ENCODE results near the gene MACROD2.
"Not testable (repeated sequence)": the region's sequence is repeated elsewhere in the genome, so short reads cannot be mapped to it uniquely, and the experiment has no call there.

MACROD2 gene

DNA sequence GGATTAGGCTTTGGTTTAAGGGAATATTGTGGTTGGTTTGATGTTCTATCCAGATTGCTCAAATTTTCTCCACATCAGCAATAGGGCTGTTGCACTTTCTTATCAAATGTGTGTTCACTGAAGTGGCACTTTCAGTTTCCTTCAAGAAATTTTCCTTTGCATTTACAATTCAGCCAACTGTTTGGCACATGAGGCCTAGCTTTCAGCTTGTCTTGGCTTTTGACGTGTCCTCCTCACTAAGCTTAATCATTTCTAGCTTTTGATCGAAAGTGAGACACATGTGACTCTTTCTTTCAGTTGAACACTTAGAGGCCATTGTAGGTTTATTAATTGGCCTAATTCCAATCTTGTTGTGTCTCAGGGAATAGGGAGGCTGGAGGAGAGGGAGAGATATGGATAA lies 237.3 kb downstream of the MACROD2 start:
- no peak for TF ChIP-seq ZNF274 (IDR thresholded peaks at IDR 0.05; ENCODE audit: low read depth, low read length)
- no peak overlapping the region for H3K4me3 ChIP-seq (ENCODE audit: low read length)

DNA sequence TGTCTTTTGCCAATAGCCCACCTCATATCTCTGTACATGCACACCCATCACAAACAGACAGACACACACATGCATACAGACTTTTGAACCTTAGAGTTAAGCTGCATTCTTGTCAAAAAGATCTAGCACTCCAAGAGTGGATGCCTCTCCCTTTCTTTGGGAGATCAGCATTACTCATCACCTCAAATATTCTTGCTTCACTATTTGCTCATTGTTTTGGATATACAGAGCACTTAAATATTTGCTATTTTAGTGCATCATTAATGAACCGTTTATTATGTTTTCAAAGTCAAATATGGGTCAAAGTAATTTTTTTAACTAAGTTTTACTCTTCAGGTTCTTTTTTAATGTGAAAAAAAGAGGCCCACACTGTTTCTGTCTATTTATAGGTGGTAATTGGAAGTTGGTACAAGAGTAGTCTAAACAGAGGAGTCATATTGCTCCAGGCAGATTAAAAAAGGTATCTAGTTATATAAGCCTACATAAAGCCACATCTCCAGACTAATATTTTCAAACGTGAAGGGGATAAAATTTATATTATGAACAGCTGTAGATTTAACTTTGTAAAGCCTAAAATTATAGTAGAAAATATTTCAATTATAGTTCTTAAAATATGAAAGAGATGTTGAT lies 239.5 kb downstream of the MACROD2 start:
- no peak for TF ChIP-seq ZNF274 (IDR thresholded peaks at IDR 0.05; ENCODE audit: low read depth, low read length)
- H3K4me3 ChIP-seq (ENCODE audit: low read length) = no peak overlapping the region

DNA sequence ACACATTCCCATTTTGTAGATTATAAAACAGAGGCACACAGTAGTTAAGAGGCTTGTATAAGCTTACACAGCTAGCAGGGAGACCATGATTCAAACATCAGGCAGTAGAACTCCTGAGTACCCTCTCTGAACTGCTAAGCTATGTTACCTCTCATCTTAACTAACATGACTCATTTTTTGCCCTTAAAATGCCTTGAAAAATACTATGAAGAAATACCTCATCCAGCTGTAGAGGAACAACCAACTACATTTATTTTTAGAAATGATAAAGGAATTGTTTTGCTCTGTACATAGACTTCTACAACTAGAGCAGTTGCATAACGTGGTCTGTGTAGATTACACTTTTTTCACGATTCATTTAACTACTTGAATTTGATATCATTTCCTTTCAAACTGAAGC lies 240.0 kb downstream of the MACROD2 start:
- H3K4me3 ChIP-seq (ENCODE audit: low read length) = no peak overlapping the region
- no peak for TF ChIP-seq ZNF274 (IDR thresholded peaks at IDR 0.05; ENCODE audit: low read depth, low read length)

DNA sequence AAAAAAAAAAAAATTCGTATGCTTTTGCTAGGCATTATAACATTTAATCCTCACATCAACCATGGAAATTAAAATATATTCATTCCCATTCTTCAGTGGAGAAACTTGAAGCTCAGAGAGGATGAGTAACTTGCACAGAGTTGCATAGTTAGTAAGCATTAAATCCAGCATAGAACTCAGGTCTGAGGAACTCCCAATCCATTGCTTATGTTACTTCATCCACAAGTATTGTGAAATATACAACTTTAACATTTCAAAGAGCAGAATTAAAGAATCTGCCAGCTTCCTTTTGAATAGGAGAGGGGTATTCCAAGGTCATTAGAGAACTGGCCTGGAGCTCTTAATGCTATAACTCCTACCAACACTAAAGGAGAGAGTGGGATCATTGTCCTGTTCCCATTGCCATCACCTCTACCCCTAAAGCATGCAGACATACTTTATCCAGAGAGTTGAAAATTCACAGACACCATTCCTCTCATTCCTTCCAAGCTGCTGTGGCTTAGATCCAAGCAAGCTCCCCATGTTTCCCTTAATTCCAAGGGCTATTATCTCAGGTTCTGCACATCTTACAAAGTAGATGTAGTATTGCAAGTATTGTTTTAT lies 250.2 kb downstream of the MACROD2 start:
- no peak overlapping the region for H3K4me3 ChIP-seq (ENCODE audit: low read length)
- TF ChIP-seq ZNF274 (IDR thresholded peaks at IDR 0.05; ENCODE audit: low read depth, low read length) = no peak

DNA sequence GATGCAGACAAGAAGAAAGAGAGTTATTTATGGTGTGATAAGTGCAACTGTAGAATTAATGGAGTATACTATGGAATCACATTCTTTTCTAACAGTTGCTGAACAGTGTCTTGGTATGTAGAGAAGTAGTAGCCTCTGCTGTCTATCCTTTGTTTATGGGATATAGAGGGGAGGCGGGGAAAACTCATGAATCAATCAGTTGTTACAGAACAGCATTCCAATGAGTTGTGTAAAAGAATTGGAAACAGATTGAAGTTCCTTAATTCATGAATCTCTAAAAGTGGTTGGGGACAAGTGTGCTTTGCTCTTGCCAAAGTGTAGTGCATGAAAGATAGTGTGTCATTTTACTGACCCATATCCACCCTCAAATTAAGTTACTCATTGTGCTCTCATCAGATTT lies 264.4 kb downstream of the MACROD2 start:
- TF ChIP-seq ZNF274 (IDR thresholded peaks at IDR 0.05; ENCODE audit: low read depth, low read length) = no peak
- H3K4me3 ChIP-seq (ENCODE audit: low read length) = no peak overlapping the region

DNA sequence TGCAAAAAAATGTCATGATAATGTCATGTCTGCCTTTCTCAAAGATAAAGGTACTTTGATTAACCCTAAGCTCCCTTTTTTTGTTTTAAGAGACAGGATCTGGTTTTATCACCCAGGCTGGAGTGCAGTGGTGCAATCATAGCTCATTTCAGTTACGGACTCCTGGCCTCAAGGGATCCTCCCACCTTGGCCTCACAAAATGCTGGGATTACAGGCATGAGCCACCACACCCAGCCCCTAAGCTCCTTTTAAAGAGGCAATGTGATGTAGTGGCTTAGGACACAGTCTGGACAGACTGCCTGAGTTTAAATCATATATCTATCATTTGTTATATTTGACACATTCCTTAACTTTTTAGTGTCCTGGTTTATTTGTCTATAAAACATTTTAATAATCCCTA lies 265.1 kb downstream of the MACROD2 start:
- no peak overlapping the region for H3K4me3 ChIP-seq (ENCODE audit: low read length)
- TF ChIP-seq ZNF274 (IDR thresholded peaks at IDR 0.05; ENCODE audit: low read depth, low read length) = no peak

DNA sequence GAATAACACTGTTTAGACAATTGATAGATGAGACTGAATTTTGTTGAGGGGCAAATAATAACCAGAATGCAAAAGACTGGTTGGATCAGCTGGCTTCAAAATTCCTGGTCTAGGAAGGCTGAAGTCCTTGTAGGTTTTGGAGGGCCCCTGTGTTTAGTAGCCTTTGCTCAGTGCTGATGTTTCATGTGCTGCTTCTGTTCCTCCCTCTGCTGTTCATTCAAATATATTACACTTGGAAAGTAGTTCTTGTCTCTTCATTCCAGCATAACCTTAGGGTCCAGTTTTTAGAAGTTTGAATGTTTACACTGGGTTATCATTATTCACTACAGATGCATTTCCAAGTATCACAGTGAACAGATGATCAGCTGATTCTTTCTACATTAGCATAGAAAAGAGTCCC lies 269.6 kb downstream of the MACROD2 start:
- no peak overlapping the region for H3K4me3 ChIP-seq (ENCODE audit: low read length)
- no peak for TF ChIP-seq ZNF274 (IDR thresholded peaks at IDR 0.05; ENCODE audit: low read depth, low read length)

DNA sequence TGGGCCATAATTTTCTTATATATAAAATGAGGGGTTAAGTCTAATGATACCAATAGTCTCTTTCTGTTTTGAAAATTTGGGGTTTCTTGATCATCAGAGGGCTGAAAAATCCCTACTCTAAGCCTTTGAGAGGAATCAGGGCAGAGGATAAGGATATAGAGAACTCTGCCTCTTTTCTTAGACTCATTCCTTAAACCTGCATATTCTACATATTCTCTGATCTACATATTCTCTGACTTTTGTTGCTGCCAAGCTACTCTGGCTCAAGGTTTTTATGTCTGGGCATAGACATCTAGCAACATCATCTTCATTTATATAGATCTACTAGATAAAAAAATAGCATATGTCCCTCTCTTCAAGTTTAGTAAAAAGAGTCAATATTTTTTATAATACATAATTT lies 270.9 kb downstream of the MACROD2 start:
- no peak overlapping the region for H3K4me3 ChIP-seq (ENCODE audit: low read length)
- no peak for TF ChIP-seq ZNF274 (IDR thresholded peaks at IDR 0.05; ENCODE audit: low read depth, low read length)

DNA sequence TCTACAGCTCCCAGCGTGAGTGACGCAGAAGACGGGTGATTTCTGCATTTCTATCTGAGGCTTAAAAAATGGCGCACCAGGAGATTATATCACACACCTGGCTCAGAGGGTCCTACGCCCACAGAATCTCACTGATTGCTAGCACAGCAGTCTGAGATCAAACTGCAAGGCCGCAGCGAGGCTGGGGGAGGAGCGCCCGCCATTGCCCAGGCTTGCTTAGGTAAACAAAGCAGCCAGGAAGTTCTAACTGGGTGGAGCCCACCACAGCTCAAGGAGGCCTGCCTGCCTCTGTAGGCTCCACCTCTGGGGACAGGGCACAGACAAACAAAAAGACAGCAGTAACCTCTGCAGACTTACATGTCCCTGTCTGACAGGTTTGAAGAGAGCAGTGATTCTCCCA lies 275.4 kb downstream of the MACROD2 start:
- H3K4me3 ChIP-seq (ENCODE audit: low read length) = not testable (repeated sequence)

DNA sequence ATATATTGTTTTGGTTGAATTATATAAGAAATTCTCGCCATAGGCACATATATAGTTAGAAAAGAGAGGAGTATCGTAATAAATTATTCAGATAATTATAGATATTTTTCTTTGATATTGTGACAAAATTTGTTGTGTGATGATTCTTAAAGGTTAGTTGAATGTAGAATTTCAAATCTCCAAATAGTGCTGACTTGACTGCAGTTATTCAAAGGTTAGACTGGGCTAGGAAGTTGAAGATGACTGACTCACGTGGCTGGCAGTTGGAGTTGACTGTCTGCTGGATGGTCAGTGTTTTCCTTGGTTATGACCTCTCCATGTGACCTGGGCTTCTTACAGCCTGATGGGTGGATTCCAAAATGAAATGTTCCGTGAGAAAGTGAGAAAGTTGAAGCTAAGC lies 286.8 kb downstream of the MACROD2 start:
- H3K4me3 ChIP-seq (ENCODE audit: low read length) = no peak overlapping the region
- no peak for TF ChIP-seq ZNF274 (IDR thresholded peaks at IDR 0.05; ENCODE audit: low read depth, low read length)

DNA sequence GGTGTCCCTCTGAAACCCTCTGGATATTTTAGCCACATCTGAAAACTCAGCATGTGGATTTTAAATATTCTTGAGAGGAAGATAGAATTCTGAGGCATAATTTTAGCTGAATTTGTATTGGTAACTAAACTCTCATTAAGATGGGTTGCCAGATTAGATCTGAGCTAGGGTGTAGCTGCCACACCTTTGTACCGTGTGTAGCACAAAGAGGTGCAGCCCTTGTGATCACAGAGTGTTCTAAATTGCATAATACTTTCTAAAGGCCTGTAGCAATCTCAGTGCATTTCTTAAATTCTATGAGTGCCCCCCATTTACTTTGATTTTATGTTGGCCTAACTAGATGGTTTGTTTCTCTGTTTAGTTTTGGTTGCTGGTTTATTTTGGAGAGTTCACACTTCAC lies 289.1 kb downstream of the MACROD2 start:
- no peak for TF ChIP-seq ZNF274 (IDR thresholded peaks at IDR 0.05; ENCODE audit: low read depth, low read length)
- no peak overlapping the region for H3K4me3 ChIP-seq (ENCODE audit: low read length)

DNA sequence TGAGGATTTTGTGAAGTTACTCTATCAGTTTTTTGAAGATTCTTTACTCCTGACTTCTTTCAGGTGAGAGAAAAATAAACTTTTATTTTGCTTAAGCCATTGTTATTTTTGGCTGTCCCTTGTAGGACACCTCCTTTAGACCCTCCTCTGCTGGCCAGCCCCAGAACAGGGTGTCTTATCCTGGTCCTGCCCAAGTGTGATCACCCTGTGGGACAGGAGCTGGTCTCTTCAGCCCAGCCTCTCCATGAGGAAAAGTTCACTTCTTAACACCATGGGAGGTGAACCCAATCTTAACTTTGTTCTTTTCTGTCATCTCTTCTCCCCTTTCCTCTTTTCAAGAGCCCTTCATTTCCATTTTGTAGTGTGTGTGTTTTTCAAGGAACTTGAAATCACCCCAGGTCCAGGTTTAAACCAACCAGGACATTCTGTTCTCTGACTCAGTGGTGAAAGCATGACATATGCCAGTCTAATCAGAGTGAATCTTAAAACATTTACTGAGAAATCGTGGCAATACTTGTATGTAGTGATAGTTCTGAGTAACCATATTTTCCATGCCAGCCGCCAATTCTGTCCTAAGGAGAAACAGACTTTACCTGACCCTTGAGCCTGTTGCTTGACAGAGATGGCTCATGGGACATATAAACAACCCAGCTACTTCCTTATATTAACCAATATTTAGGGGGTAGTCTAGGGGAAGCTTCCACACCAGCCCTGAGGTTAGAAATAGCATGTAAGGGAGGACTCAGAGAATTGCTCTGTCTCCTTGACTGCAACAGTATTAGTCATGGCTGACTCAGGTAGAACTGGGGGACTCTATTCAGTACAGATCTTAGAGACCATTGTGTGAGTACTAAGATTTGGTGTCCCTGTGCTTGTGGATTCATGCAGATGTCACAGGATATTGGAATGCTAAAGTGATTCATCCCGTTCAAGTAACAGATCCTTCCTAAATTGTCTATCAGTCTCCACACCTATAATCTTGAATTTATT lies 293.3 kb downstream of the MACROD2 start:
- H3K4me3 ChIP-seq (ENCODE audit: low read length) = no peak overlapping the region
- TF ChIP-seq ZNF274 (IDR thresholded peaks at IDR 0.05; ENCODE audit: low read depth, low read length) = no peak

DNA sequence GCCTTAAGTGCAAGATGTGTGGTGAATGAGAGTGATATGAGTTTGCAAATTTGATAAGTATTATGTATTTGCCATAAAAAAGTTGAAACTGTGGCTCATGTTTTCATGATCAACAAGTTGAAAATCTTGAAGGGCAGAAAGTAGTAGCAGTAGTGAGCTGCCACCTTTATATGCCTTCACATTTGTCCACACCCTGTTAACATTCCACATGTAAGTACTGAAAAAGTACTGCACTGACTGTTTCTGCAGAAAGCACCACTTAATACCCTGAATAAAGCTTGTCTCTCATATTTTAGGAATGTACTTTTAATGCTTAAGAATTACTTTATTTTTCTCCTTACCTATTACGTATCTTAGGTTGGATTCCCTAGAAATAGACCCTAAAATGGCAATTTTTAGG lies 296.2 kb downstream of the MACROD2 start:
- H3K4me3 ChIP-seq (ENCODE audit: low read length) = no peak overlapping the region
- TF ChIP-seq ZNF274 (IDR thresholded peaks at IDR 0.05; ENCODE audit: low read depth, low read length) = no peak

DNA sequence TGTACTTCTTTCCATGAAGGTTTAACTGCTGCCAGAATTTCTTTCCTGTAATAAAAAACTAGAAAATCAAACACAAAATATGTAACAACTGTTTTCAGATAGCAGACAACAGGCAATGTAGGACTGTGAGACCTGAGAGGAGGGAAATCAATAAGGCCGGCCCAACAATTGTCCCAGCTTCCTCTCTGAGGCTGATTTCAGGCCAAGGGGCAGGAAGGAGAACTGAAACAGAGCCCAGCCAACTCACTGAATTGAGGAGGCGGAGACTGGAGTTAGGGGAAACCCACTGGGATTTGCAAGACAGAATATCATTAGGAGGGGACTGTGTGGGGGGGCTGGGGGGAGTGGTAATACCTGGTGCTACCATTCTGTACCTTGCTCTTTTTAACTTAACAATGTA lies 299.9 kb downstream of the MACROD2 start:
- no peak for TF ChIP-seq ZNF274 (IDR thresholded peaks at IDR 0.05; ENCODE audit: low read depth, low read length)
- H3K4me3 ChIP-seq (ENCODE audit: low read length) = no peak overlapping the region

DNA sequence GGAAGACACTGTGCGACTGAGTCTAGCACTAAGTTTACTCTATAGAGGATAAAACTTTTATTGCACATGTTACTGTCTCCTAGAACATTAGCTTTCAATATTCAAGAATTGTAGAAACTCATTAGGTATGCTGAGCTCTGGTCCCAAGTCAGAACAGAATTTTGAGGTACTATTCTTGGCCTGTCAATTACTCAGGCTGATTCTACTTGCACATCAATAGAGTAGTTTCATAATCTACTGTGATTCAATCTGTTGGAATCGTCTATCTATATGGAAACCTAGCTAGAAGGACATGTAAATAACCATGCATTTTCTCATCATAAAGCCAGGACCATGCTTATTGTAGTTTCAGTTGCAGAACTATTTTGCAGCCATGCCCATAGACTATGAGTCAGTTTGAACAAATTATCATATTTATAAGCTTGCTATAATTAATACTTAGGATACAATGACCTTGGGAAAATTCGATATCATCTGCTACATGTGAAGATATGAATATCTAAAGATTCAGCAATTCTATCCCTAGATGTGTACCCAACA lies 300.5 kb downstream of the MACROD2 start:
- H3K4me3 ChIP-seq (ENCODE audit: low read length) = no peak overlapping the region
- no peak for TF ChIP-seq ZNF274 (IDR thresholded peaks at IDR 0.05; ENCODE audit: low read depth, low read length)

Measured in GM08714 (cell line).